ENCODE measurements around the gene COPS8. TPM values are rescaled to one million over a fixed set of nuclear protein-coding genes. Genes with fewer than 3 reads are reported as not detected.

The COPS8 gene
- total RNA-seq, 1 experiment from 2014 or later, result 51.0 TPM

DNA sequence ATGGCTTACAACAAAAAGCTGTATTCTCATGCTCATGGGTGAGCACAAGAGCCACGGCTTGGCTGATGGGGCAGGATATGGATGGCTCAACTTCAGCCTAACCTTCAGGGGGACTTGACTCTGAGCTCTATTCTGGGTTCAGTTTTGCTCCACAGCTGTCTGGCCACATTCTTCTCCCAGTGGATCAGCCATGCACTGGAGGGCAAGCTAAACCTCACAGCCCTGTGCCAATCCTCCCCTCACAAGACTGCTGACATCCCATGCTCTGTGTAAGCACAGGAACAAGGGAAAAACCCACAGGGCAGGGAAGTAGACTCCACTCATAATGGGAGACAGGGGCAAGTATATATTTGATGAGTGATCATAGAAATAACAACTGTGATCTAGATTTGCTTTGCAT lies 35.6 kb downstream of the COPS8 start:
- no peaks in the 10 kb centered on the region for H3K4me1 Mint-ChIP-seq
- CTCF ChIA-PET, result interaction anchor here (0.7 to 1.7 kb wide), 7 partner anchors 12 to 391 kb away, joined by 3 to 8 read pairs (median 5); no protein-coding TSS in a partner anchor

DNA sequence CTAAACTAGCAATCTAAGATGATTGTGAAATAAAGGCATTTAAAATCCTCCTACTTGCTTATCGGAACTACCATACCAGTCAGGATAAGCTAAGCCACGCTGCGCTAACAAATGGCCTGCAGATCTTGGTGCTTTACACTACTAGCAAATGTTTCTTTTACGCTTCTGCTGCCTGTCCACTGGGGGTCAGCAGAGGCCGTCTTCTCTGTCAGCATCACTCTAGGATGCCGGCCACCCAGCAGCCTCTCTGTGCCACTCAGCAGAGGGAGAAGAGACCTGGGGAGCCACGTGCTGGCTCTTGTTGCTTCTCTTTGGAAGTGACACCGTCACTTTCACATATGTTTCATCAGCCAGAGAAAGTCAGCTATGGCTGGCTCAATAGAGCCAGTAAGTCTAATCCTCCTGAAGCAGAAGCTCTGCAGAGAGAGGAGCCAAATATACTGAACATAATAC lies 36.6 kb downstream of the COPS8 start:
- ChIA-PET CTCF (interaction anchor here (0.6 to 1.7 kb wide), 9 partner anchors 11 to 449 kb away, joined by 3 to 8 read pairs (median 4); no protein-coding TSS in a partner anchor), POLR2A (no interaction called here)
- H3K4me1 Mint-ChIP-seq, result no peaks in the 10 kb centered on the region
- no peak overlapping the region for H3K27ac Mint-ChIP-seq
- H3K4me3 Mint-ChIP-seq, result no peak overlapping the region
- peak; percentile 99 for ATAC-seq
- peak; percentile 83 for DNase-seq (ENCODE audit: low spot score)
- peaks cover 21% of the 10 kb centered on the region for H3K9me3 Mint-ChIP-seq
- no peaks in the 10 kb centered on the region for H3K36me3 Mint-ChIP-seq
- peaks cover 16% of the 10 kb centered on the region for H3K27me3 Mint-ChIP-seq (ENCODE audit: low read depth)
- TF ChIP-seq ZNF219 (CRISPR knock-in tag; IDR thresholded peaks at IDR 0.05; ENCODE audit: borderline replicate concordance) (no peak), ZNF671 (CRISPR knock-in tag; IDR thresholded peaks at IDR 0.05) (no peak), ZBTB21 (CRISPR knock-in tag; IDR thresholded peaks at IDR 0.05; ENCODE audit: borderline replicate concordance) (0 out of 2 replicates have a peak, but pooled peaks have one; percentile 41), FOXK1 (CRISPR knock-in tag; IDR thresholded peaks at IDR 0.05) (no peak), SP1 (CRISPR knock-in tag; conservative IDR thresholded peaks at IDR 0.05) (no peak), GRHL2 (CRISPR knock-in tag; IDR thresholded peaks at IDR 0.05; ENCODE audit: insufficient replicate concordance, severe bottlenecking) (no peak), JUN (CRISPR knock-in tag; IDR thresholded peaks at IDR 0.05) (no peak), FOXJ3 (CRISPR knock-in tag; IDR thresholded peaks at IDR 0.05; ENCODE audit: borderline replicate concordance) (no peak)
- TF ChIP-seq, protein P1, sequence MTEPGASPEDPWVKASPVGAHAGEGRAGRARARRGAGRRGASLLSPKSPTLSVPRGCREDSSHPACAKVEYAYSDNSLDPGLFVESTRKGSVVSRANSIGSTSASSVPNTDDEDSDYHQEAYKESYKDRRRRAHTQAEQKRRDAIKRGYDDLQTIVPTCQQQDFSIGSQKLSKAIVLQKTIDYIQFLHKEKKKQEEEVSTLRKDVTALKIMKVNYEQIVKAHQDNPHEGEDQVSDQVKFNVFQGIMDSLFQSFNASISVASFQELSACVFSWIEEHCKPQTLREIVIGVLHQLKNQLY (CRISPR knock-in tag; IDR thresholded peaks at IDR 0.05), result no peak
- TF ChIP-seq, protein P2, sequence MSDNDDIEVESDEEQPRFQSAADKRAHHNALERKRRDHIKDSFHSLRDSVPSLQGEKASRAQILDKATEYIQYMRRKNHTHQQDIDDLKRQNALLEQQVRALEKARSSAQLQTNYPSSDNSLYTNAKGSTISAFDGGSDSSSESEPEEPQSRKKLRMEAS (CRISPR knock-in tag; IDR thresholded peaks at IDR 0.05), result peak; percentile 94
- TF ChIP-seq, protein P3, sequence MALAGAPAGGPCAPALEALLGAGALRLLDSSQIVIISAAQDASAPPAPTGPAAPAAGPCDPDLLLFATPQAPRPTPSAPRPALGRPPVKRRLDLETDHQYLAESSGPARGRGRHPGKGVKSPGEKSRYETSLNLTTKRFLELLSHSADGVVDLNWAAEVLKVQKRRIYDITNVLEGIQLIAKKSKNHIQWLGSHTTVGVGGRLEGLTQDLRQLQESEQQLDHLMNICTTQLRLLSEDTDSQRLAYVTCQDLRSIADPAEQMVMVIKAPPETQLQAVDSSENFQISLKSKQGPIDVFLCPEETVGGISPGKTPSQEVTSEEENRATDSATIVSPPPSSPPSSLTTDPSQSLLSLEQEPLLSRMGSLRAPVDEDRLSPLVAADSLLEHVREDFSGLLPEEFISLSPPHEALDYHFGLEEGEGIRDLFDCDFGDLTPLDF (CRISPR knock-in tag; IDR thresholded peaks at IDR 0.05), result no peak
- TF ChIP-seq, protein P4, sequence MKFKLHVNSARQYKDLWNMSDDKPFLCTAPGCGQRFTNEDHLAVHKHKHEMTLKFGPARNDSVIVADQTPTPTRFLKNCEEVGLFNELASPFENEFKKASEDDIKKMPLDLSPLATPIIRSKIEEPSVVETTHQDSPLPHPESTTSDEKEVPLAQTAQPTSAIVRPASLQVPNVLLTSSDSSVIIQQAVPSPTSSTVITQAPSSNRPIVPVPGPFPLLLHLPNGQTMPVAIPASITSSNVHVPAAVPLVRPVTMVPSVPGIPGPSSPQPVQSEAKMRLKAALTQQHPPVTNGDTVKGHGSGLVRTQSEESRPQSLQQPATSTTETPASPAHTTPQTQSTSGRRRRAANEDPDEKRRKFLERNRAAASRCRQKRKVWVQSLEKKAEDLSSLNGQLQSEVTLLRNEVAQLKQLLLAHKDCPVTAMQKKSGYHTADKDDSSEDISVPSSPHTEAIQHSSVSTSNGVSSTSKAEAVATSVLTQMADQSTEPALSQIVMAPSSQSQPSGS (CRISPR knock-in tag; IDR thresholded peaks at IDR 0.05; ENCODE audit: borderline replicate concordance, low read depth), result no peak
- TF ChIP-seq, protein P5, sequence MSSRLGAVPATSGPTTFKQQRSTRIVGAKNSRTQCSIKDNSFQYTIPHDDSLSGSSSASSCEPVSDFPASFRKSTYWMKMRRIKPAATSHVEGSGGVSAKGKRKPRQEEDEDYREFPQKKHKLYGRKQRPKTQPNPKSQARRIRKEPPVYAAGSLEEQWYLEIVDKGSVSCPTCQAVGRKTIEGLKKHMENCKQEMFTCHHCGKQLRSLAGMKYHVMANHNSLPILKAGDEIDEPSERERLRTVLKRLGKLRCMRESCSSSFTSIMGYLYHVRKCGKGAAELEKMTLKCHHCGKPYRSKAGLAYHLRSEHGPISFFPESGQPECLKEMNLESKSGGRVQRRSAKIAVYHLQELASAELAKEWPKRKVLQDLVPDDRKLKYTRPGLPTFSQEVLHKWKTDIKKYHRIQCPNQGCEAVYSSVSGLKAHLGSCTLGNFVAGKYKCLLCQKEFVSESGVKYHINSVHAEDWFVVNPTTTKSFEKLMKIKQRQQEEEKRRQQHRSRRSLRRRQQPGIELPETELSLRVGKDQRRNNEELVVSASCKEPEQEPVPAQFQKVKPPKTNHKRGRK (CRISPR knock-in tag; IDR thresholded peaks at IDR 0.05; ENCODE audit: borderline replicate concordance), result no peak
- TF ChIP-seq, protein P6, sequence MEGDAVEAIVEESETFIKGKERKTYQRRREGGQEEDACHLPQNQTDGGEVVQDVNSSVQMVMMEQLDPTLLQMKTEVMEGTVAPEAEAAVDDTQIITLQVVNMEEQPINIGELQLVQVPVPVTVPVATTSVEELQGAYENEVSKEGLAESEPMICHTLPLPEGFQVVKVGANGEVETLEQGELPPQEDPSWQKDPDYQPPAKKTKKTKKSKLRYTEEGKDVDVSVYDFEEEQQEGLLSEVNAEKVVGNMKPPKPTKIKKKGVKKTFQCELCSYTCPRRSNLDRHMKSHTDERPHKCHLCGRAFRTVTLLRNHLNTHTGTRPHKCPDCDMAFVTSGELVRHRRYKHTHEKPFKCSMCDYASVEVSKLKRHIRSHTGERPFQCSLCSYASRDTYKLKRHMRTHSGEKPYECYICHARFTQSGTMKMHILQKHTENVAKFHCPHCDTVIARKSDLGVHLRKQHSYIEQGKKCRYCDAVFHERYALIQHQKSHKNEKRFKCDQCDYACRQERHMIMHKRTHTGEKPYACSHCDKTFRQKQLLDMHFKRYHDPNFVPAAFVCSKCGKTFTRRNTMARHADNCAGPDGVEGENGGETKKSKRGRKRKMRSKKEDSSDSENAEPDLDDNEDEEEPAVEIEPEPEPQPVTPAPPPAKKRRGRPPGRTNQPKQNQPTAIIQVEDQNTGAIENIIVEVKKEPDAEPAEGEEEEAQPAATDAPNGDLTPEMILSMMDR (IDR thresholded peaks at IDR 0.05), result peak; percentile 61

More for the DNA sequence above, 35.6 kb downstream of the COPS8 start:
- Mint-ChIP-seq H3K36me3 (no peaks in the 10 kb centered on the region), H3K27ac (no peak overlapping the region), H3K9me3 (peaks cover 21% of the 10 kb centered on the region), H3K27me3 (ENCODE audit: low read depth) (peaks cover 16% of the 10 kb centered on the region), H3K4me3 (no peak overlapping the region)
- POLR2A ChIA-PET, result no interaction called here
- ATAC-seq (no peak), DNase-seq (ENCODE audit: low spot score) (no peak)
- TF ChIP-seq ZNF671 (CRISPR knock-in tag; IDR thresholded peaks at IDR 0.05) (no peak), NR3C1 (CRISPR knock-in tag; conservative IDR thresholded peaks at IDR 0.05; ENCODE audit: low read depth) (no peak), ZNF416 (CRISPR knock-in tag; IDR thresholded peaks at IDR 0.05) (no peak), MYBL2 (CRISPR knock-in tag; IDR thresholded peaks at IDR 0.05) (no peak)
- TF ChIP-seq, protein P2 (CRISPR knock-in tag; IDR thresholded peaks at IDR 0.05), result no peak
- TF ChIP-seq, protein P7, sequence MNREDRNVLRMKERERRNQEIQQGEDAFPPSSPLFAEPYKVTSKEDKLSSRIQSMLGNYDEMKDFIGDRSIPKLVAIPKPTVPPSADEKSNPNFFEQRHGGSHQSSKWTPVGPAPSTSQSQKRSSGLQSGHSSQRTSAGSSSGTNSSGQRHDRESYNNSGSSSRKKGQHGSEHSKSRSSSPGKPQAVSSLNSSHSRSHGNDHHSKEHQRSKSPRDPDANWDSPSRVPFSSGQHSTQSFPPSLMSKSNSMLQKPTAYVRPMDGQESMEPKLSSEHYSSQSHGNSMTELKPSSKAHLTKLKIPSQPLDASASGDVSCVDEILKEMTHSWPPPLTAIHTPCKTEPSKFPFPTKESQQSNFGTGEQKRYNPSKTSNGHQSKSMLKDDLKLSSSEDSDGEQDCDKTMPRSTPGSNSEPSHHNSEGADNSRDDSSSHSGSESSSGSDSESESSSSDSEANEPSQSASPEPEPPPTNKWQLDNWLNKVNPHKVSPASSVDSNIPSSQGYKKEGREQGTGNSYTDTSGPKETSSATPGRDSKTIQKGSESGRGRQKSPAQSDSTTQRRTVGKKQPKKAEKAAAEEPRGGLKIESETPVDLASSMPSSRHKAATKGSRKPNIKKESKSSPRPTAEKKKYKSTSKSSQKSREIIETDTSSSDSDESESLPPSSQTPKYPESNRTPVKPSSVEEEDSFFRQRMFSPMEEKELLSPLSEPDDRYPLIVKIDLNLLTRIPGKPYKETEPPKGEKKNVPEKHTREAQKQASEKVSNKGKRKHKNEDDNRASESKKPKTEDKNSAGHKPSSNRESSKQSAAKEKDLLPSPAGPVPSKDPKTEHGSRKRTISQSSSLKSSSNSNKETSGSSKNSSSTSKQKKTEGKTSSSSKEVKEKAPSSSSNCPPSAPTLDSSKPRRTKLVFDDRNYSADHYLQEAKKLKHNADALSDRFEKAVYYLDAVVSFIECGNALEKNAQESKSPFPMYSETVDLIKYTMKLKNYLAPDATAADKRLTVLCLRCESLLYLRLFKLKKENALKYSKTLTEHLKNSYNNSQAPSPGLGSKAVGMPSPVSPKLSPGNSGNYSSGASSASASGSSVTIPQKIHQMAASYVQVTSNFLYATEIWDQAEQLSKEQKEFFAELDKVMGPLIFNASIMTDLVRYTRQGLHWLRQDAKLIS (CRISPR knock-in tag; IDR thresholded peaks at IDR 0.05; ENCODE audit: borderline replicate concordance), result no peak
- TF ChIP-seq, protein P8, sequence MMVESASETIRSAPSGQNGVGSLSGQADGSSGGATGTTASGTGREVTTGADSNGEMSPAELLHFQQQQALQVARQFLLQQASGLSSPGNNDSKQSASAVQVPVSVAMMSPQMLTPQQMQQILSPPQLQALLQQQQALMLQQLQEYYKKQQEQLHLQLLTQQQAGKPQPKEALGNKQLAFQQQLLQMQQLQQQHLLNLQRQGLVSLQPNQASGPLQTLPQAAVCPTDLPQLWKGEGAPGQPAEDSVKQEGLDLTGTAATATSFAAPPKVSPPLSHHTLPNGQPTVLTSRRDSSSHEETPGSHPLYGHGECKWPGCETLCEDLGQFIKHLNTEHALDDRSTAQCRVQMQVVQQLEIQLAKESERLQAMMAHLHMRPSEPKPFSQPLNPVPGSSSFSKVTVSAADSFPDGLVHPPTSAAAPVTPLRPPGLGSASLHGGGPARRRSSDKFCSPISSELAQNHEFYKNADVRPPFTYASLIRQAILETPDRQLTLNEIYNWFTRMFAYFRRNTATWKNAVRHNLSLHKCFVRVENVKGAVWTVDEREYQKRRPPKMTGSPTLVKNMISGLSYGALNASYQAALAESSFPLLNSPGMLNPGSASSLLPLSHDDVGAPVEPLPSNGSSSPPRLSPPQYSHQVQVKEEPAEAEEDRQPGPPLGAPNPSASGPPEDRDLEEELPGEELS (CRISPR knock-in tag; IDR thresholded peaks at IDR 0.05), result no peak

All from WTC11 (cell line).